CD14-positive monocyte (primary cell): ENCODE measurements around the gene PIWIL4. TPM values are rescaled to one million over a fixed set of nuclear protein-coding genes. Genes with fewer than 3 reads are reported as not detected.

ENCODE experiments used
- DNase-seq, 3 donors: peaks; one replicate each; pipeline ENCODE4 v3.0.0-alpha.2; 2011 to 2022
- H2AFZ ChIP-seq: 2 replicates; pipeline ENCODE4 v1.6.0; 2012; ENCODE audit warnings: mild to moderate bottlenecking, low read depth, low read length, inconsistent platforms; ENCODE audit not compliant: insufficient read depth, poor library complexity, severe bottlenecking
- H3K27ac ChIP-seq, 2 donors: 1 replicate in 1 of 2; 2 replicates in 1 of 2; pipeline ENCODE4 v1.5.1; 2012 to 2013; ENCODE audit warnings: low read length in 2 of 2, control low read depth in 1 of 2, inconsistent platforms in 1 of 2, low read depth in 1 of 2, mild to moderate bottlenecking in 1 of 2
- H3K27me3 ChIP-seq, 2 donors: one replicate each; pipeline versions ENCODE4 v1.6.0 to v1.6.1; 2011 to 2013; ENCODE audit warnings: low read length in 2 of 2; ENCODE audit not compliant: control insufficient read depth in 2 of 2, insufficient read depth in 2 of 2
- H3K36me3 ChIP-seq, 2 donors: replicated peaks in 1 of 2; 1 replicate in 1 of 2; 2 replicates in 1 of 2; pipeline versions ENCODE4 v1.5.1 to v1.6.1; 2012 to 2013; ENCODE audit warnings: low read length in 2 of 2, control low read depth in 1 of 2, inconsistent platforms in 1 of 2, mild to moderate bottlenecking in 1 of 2; ENCODE audit not compliant: insufficient read depth in 2 of 2, control insufficient read depth in 1 of 2
- H3K4me1 ChIP-seq, 2 donors: 1 replicate in 1 of 2; 2 replicates in 1 of 2; pipeline versions ENCODE4 v1.5.1 to v1.6.1; 2012 to 2013; ENCODE audit warnings: low read length in 2 of 2, control low read depth in 1 of 2, inconsistent platforms in 1 of 2, mild to moderate bottlenecking in 1 of 2, moderate library complexity in 1 of 2; ENCODE audit not compliant: insufficient read depth in 2 of 2, control insufficient read depth in 1 of 2
- H3K4me2 ChIP-seq: replicated peaks from 2 replicates; pipeline ENCODE3; 2012; ENCODE audit warnings: low read length, moderate library complexity, mild to moderate bottlenecking; ENCODE audit not compliant: poor library complexity, severe bottlenecking; ENCODE audit errors: extremely low read depth
- H3K4me3 ChIP-seq, 3 experiments: fragments of 200-600 bp in 1 of 3; sonication (generic) in 1 of 3; replicated peaks in 1 of 3; 1 replicate in 2 of 3; 2 replicates in 1 of 3; pipeline ENCODE4 v1.5.1; 2011 to 2013; ENCODE audit warnings: low read length in 3 of 3, mild to moderate bottlenecking in 3 of 3, control low read depth in 2 of 3, low read depth in 2 of 3, inconsistent platforms in 1 of 3, moderate library complexity in 1 of 3
- H3K79me2 ChIP-seq: 2 replicates; pipeline ENCODE4 v1.6.0; 2012; ENCODE audit warnings: mild to moderate bottlenecking, control low read depth, inconsistent platforms, low read length, moderate library complexity; ENCODE audit not compliant: insufficient read depth
- H3K9ac ChIP-seq: 2 replicates; pipeline ENCODE4 v1.6.0; 2017; ENCODE audit warnings: low read length, mild to moderate bottlenecking; ENCODE audit not compliant: insufficient read depth, poor library complexity, severe bottlenecking
- H3K9me3 ChIP-seq, 2 donors: replicated peaks in 1 of 2; 1 replicate in 1 of 2; 2 replicates in 1 of 2; pipeline versions ENCODE4 v1.5.1 to v1.6.1; 2012 to 2013; ENCODE audit warnings: low read length in 2 of 2, control low read depth in 1 of 2; ENCODE audit not compliant: control insufficient read depth in 1 of 2, insufficient read depth in 1 of 2
- H4K20me1 ChIP-seq: 2 replicates; pipeline ENCODE4 v1.6.0; 2012; ENCODE audit warnings: mild to moderate bottlenecking, low read length, control low read depth, moderate library complexity; ENCODE audit not compliant: insufficient read depth
- H3K27ac Mint-ChIP-seq, 7 donors: one replicate each; pipeline ENCODE4 v1.8.0; 2020; ENCODE audit warnings: mild to moderate bottlenecking in 7 of 7, mixed read lengths in 7 of 7, moderate library complexity in 6 of 7, inconsistent platforms in 2 of 7
- H3K27me3 Mint-ChIP-seq, 3 donors: one replicate each; pipeline ENCODE4 v1.8.0; 2021 to 2022; ENCODE audit warnings: low read depth in 3 of 3, mild to moderate bottlenecking in 3 of 3, mixed read lengths in 3 of 3, moderate library complexity in 3 of 3, inconsistent platforms in 1 of 3
- H3K36me3 Mint-ChIP-seq, 2 donors: one replicate each; pipeline ENCODE4 v1.8.0; 2020; ENCODE audit warnings: mixed read lengths in 2 of 2, inconsistent platforms in 1 of 2, mild to moderate bottlenecking in 1 of 2
- H3K4me1 Mint-ChIP-seq: one replicate; pipeline ENCODE4 v1.8.0; 2020; ENCODE audit warnings: mild to moderate bottlenecking, mixed read lengths
- H3K4me3 Mint-ChIP-seq, 2 donors: one replicate each; pipeline ENCODE4 v1.8.0; 2020; ENCODE audit warnings: mild to moderate bottlenecking in 2 of 2, mixed read lengths in 2 of 2, moderate library complexity in 1 of 2
- H3K9me3 Mint-ChIP-seq, 7 donors: one replicate each; pipeline ENCODE4 v1.8.0; 2020 to 2022; ENCODE audit warnings: mixed read lengths in 7 of 7, mild to moderate bottlenecking in 6 of 7, moderate library complexity in 6 of 7, inconsistent platforms in 2 of 7
- CTCF ChIP-seq: fragments of 200-600 bp; IDR thresholded peaks from one replicate; pipeline ENCODE4 v1.8.0; 2022; ENCODE audit warnings: antibody characterized with exemption, mild to moderate bottlenecking
- WGBS: methylation state at CpG from one replicate; pipeline ENCODE4 v1.1.5; 2013; ENCODE audit warnings: missing lambda C conversion rate; ENCODE audit not compliant: insufficient coverage; 5-methylcytosine and 5-hydroxymethylcytosine counted together
- intact Hi-C, 2 donors: fragments of 100-400 bp; cut with micrococcal nuclease; formaldehyde crosslinking; loops; one replicate each; pipeline versions ENCODE4 v1.15.0 to v1.15.1; 2023
- polyA plus RNA-seq, 3 donors: library from polyadenylated mRNA; depleted of rRNA in 1 of 3; unstranded in 2 of 3; stranded (reverse) in 1 of 3; fragments of 300-500 nt in 2 of 3; fragments of >200 nt in 1 of 3; fragmentation: Illumina TruSeq in 2 of 3; gene quantifications; 1 replicate in 2 of 3; 2 replicates in 1 of 3; pipeline ENCODE4 v1.2.3, GENCODE V29; 2012 to 2021

PIWIL4 gene
- polyA plus RNA-seq, 3 donors: 0.98 to 14.2 (median 1.1) TPM

DNA sequence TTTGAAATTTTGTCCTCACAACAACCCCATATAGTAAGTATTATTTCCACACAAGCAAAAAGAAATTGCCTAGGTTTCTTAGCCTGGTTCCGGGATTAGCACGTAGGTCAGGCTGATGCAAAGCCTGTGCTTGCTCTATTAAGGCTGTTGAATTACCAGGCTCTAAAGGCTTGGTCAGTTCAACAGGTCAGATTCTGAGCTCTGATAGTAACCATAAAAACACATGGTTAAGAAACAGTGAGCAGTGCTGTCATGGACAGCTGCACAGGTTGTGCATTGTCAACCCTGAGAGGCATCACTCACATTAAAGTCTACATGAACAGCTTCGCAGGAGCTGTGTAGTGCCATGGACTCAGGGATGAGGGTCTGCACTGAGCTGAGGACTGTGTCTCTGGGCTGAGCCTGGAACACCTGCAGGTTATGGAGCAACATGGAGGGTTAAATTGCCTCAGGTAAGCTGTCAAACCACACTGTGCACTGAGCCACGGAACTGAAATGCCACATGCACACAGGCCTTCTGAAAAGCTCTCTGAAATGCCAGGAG is 98.0 kb downstream of the PIWIL4 start:
- intact Hi-C loops: no loop called here

More for the DNA sequence above, 98.0 kb downstream of the PIWIL4 start:
- no peak overlapping the region for H3K4me3 Mint-ChIP-seq
- H3K9me3 ChIP-seq: no peaks in the 10 kb centered on the region
- H3K9ac ChIP-seq: no peak overlapping the region
- no peak overlapping the region for H2AFZ ChIP-seq
- no peak for DNase-seq
- peaks cover 0 to 8% (median 2%) of the 10 kb centered on the region in 3 donors for H3K27me3 Mint-ChIP-seq
- WGBS: 97% methylated on average over 4 of the region's 4 CpGs
- TF ChIP-seq CTCF: no peak
- no peak overlapping the region for H3K4me2 ChIP-seq
- H3K4me1 Mint-ChIP-seq: peaks cover 3% of the 10 kb centered on the region
- H4K20me1 ChIP-seq: no peaks in the 10 kb centered on the region
- no peaks in the 10 kb centered on the region for H3K4me1 ChIP-seq
- no peaks in the 10 kb centered on the region for H3K36me3 Mint-ChIP-seq
- no peak overlapping the region for H3K27ac Mint-ChIP-seq
- no peaks in the 10 kb centered on the region for H3K36me3 ChIP-seq
- H3K79me2 ChIP-seq: no peaks in the 10 kb centered on the region
- peaks cover 0 to 3% (median 0%) of the 10 kb centered on the region in 7 donors for H3K9me3 Mint-ChIP-seq
- H3K27ac ChIP-seq: no peak overlapping the region
- no peak overlapping the region for H3K4me3 ChIP-seq
- no peaks in the 10 kb centered on the region for H3K27me3 ChIP-seq
